ENCODE measurements around the gene LLGL2.

DNA sequence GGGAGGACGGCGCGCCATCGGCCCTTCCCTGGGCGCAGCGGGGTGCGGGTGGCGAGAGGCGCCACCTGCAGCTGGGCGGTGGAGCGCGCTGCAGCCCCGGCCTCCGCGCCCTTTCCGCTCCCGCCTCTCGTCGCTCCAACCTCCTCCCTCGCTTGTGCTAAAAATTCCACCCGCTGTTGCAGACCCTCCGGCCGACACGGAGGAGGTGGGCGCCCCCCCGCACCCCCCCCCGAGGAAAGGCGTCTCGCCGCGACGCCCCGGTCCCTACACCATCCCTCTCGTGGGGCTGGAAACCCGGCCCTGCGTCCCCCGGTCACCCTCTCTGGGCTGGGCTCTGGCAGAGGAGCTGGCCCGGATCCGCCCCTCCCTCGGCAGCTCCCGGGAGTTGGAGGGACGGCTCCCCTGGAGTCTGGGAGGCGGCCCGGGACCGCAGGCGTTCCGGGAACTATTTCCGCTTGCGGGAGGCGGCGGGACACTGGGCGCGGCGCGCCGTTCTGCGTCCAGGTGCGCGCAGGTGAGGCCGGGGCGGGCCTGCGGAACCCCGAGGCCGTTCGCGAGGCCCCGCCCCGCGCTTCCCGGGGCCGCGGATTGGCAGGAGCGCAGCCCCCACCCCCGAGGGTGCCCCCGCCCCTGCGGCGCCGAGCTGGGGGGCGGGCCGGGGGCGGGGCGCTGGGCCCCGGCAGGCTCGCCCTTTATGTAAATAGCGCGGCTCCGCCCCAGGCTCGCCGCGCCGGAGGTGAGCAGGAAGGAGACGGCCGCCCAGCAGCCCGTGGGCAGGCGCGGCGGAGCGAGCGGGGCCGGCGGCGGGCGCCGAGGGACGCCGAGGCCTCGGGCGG lies at the start of gene LLGL2:
- TF ChIP-seq CTCF (IDR thresholded peaks at IDR 0.05 in 4 of 5, conservative IDR thresholded peaks at IDR 0.05 in 1 of 5) (peak in 4 of 5 experiments; percentile 41 to 63 (median 52)), POLR2A (IDR thresholded peaks at IDR 0.05) (peak in 1 of 2 donors; percentile 46)
